ENCODE measurements around the gene COX8C. TPM values are rescaled to one million over a fixed set of nuclear protein-coding genes. Genes with fewer than 3 reads are reported as not detected.

Gene COX8C
- total RNA-seq, result not detected

- DNase-seq, result no peak
Measured at GRCh38 chr14:93346926-93347721, at the start of gene COX8C. Gene COX8C (plus strand): TSS chr14:93347182. CDS start chr14:93347269, 87 bp downstream.

- DNase-seq, result no peak
Measured at GRCh38 chr14:93299416-93299815, 47.6 kb upstream of the COX8C start.

GRCh38 chr14:93299866-93300265 lies 47.1 kb upstream of the COX8C start:
- DNase-seq, result no peak

- no peak for DNase-seq
Measured at GRCh38 chr14:93301821-93302447, 45.0 kb upstream of the COX8C start.

GRCh38 chr14:93302688-93303581 lies 44.0 kb upstream of the COX8C start:
- no peak for DNase-seq

- no peak for DNase-seq
Measured at GRCh38 chr14:93303659-93304058, 43.3 kb upstream of the COX8C start.

GRCh38 chr14:93304771-93305170 lies 42.2 kb upstream of the COX8C start:
- DNase-seq, result no peak

GRCh38 chr14:93305725-93306418 lies 41.1 kb upstream of the COX8C start:
- no peak for DNase-seq

- no peak for DNase-seq
Measured at GRCh38 chr14:93306812-93307211, 40.2 kb upstream of the COX8C start.

GRCh38 chr14:93308686-93309345 lies 38.2 kb upstream of the COX8C start:
- no peak for DNase-seq

GRCh38 chr14:93309427-93309966 lies 37.5 kb upstream of the COX8C start:
- no peak for DNase-seq

GRCh38 chr14:93311082-93311481 lies 35.9 kb upstream of the COX8C start:
- DNase-seq, result no peak

GRCh38 chr14:93315575-93315974 lies 31.4 kb upstream of the COX8C start:
- DNase-seq, result no peak

GRCh38 chr14:93316716-93317115 lies 30.3 kb upstream of the COX8C start:
- no peak for DNase-seq

GRCh38 chr14:93317210-93317874 lies 29.6 kb upstream of the COX8C start:
- no peak for DNase-seq

- DNase-seq, result no peak
Measured at GRCh38 chr14:93317875-93318807, 28.8 kb upstream of the COX8C start.

GRCh38 chr14:93318927-93319326 lies 28.1 kb upstream of the COX8C start:
- no peak for DNase-seq

GRCh38 chr14:93319494-93319893 lies 27.5 kb upstream of the COX8C start:
- no peak for DNase-seq

- no peak for DNase-seq
Measured at GRCh38 chr14:93319958-93320357, 27.0 kb upstream of the COX8C start.

- no peak for DNase-seq
Measured at GRCh38 chr14:93320489-93320888, 26.5 kb upstream of the COX8C start.
